ENCODE measurements around the gene LHX2.

Gene LHX2

GRCh38 chr9:124008303-124008693 lies 3.3 kb upstream of the LHX2 start:
- DNase-seq (ENCODE audit: extremely low spot score): no peak
- TF ChIP-seq CTCF (IDR thresholded peaks at IDR 0.05; ENCODE audit: control extremely low read depth, extremely low read depth, low read depth, missing control alignments): no peak
- ChIA-PET CTCF (no interaction called here), POLR2A (no interaction called here)

- CTCF ChIA-PET: no interaction called here
- TF ChIP-seq CTCF (IDR thresholded peaks at IDR 0.05; ENCODE audit: control extremely low read depth, extremely low read depth, low read depth, missing control alignments): no peak
- DNase-seq (ENCODE audit: extremely low spot score): no peak
- POLR2A ChIA-PET: no interaction called here
These were observed 2.7 kb upstream of the LHX2 start for GRCh38 chr9:124008694-124009530.

- no peak for TF ChIP-seq CTCF (IDR thresholded peaks at IDR 0.05; ENCODE audit: control extremely low read depth, extremely low read depth, low read depth, missing control alignments)
- CTCF ChIA-PET: interaction anchor here (2.1 kb wide), 1 partner anchor 31 kb away, joined by 8 read pairs; no protein-coding TSS in a partner anchor
- POLR2A ChIA-PET: no interaction called here
- DNase-seq (ENCODE audit: extremely low spot score): no peak
These were observed 1.9 kb upstream of the LHX2 start for GRCh38 chr9:124009531-124010217.

GRCh38 chr9:124010303-124010664 lies 1.3 kb upstream of the LHX2 start:
- DNase-seq (ENCODE audit: extremely low spot score): no peak
- CTCF ChIA-PET: interaction anchor here (1.3 to 2.1 kb wide), 2 partner anchors 9 to 31 kb away, joined by 3 to 8 read pairs; no protein-coding TSS in a partner anchor
- TF ChIP-seq CTCF (IDR thresholded peaks at IDR 0.05; ENCODE audit: control extremely low read depth, extremely low read depth, low read depth, missing control alignments): no peak
- POLR2A ChIA-PET: no interaction called here

- no peak for TF ChIP-seq CTCF (IDR thresholded peaks at IDR 0.05; ENCODE audit: control extremely low read depth, extremely low read depth, low read depth, missing control alignments)
- DNase-seq (ENCODE audit: extremely low spot score): no peak
- CTCF ChIA-PET: interaction anchor here (1.3 to 2.1 kb wide), 2 partner anchors 9 to 30 kb away, joined by 3 to 8 read pairs; no protein-coding TSS in a partner anchor
- POLR2A ChIA-PET: no interaction called here
These were observed 775 bp upstream of the LHX2 start for GRCh38 chr9:124010665-124011321.
